ENCODE measurements around the gene S100A9.

The S100A9 gene

GRCh38 chr1:153387001-153387400 is 29.3 kb downstream of the S100A9 start:
- ATAC-seq = no peak
- TF ChIP-seq TCF4 (CRISPR knock-in tag; IDR thresholded peaks at IDR 0.05; ENCODE audit: borderline replicate concordance) = no peak
- no peak for TF ChIP-seq ZNF70 (CRISPR knock-in tag; IDR thresholded peaks at IDR 0.05)
- TF ChIP-seq ZFP3 (CRISPR knock-in tag; IDR thresholded peaks at IDR 0.05) = no peak
- TF ChIP-seq PATZ1 (CRISPR knock-in tag; IDR thresholded peaks at IDR 0.05; ENCODE audit: borderline replicate concordance) = no peak
- no peak for TF ChIP-seq ZNF565 (CRISPR knock-in tag; conservative IDR thresholded peaks at IDR 0.05; ENCODE audit: low read depth)
- no peak for TF ChIP-seq RARB (CRISPR knock-in tag; IDR thresholded peaks at IDR 0.05)
- TF ChIP-seq CREB5 (CRISPR knock-in tag; IDR thresholded peaks at IDR 0.05; ENCODE audit: low read depth) = no peak
- TF ChIP-seq ARNTL (CRISPR knock-in tag; IDR thresholded peaks at IDR 0.05; ENCODE audit: borderline replicate concordance, low read depth) = no peak
- no peak for TF ChIP-seq TSHZ2 (CRISPR knock-in tag; IDR thresholded peaks at IDR 0.05)

- TF ChIP-seq TOX (CRISPR knock-in tag; IDR thresholded peaks at IDR 0.05; ENCODE audit: borderline replicate concordance) = no peak
- TF ChIP-seq RARB (CRISPR knock-in tag; IDR thresholded peaks at IDR 0.05) = no peak
- no peak for TF ChIP-seq SNAI2 (CRISPR knock-in tag; IDR thresholded peaks at IDR 0.05)
- no peak for TF ChIP-seq ZFP3 (CRISPR knock-in tag; IDR thresholded peaks at IDR 0.05)
- no peak for TF ChIP-seq BACH2 (CRISPR knock-in tag; IDR thresholded peaks at IDR 0.05; ENCODE audit: borderline replicate concordance)
- TF ChIP-seq ZNF70 (CRISPR knock-in tag; IDR thresholded peaks at IDR 0.05) = no peak
- no peak for TF ChIP-seq PPARA (CRISPR knock-in tag; IDR thresholded peaks at IDR 0.05; ENCODE audit: borderline replicate concordance)
- no peak for TF ChIP-seq ZNF8 (CRISPR knock-in tag; IDR thresholded peaks at IDR 0.05)
- TF ChIP-seq ESRRG (CRISPR knock-in tag; IDR thresholded peaks at IDR 0.05) = no peak
- no peak for TF ChIP-seq ZNF565 (CRISPR knock-in tag; conservative IDR thresholded peaks at IDR 0.05; ENCODE audit: low read depth)
- no peak for ATAC-seq
These were observed 30.1 kb downstream of the S100A9 start for GRCh38 chr1:153387785-153388184.

GRCh38 chr1:153389401-153389800 is 31.7 kb downstream of the S100A9 start:
- ATAC-seq = no peak
- TF ChIP-seq CREB5 (CRISPR knock-in tag; IDR thresholded peaks at IDR 0.05; ENCODE audit: low read depth) = no peak
- no peak for TF ChIP-seq TCF4 (CRISPR knock-in tag; IDR thresholded peaks at IDR 0.05; ENCODE audit: borderline replicate concordance)
- no peak for TF ChIP-seq CSRNP3 (CRISPR knock-in tag; IDR thresholded peaks at IDR 0.05)
- no peak for TF ChIP-seq GLIS3 (CRISPR knock-in tag; IDR thresholded peaks at IDR 0.05)

GRCh38 chr1:153389973-153390879 is 32.6 kb downstream of the S100A9 start:
- ATAC-seq = no peak
- TF ChIP-seq TSHZ2 (CRISPR knock-in tag; IDR thresholded peaks at IDR 0.05) = no peak

Measured in SK-N-SH treated with all-trans-retinoic acid at 6 μM for 48 hours (cell line).